ENCODE data around the gene MBD3.

The MBD3 gene

DNA sequence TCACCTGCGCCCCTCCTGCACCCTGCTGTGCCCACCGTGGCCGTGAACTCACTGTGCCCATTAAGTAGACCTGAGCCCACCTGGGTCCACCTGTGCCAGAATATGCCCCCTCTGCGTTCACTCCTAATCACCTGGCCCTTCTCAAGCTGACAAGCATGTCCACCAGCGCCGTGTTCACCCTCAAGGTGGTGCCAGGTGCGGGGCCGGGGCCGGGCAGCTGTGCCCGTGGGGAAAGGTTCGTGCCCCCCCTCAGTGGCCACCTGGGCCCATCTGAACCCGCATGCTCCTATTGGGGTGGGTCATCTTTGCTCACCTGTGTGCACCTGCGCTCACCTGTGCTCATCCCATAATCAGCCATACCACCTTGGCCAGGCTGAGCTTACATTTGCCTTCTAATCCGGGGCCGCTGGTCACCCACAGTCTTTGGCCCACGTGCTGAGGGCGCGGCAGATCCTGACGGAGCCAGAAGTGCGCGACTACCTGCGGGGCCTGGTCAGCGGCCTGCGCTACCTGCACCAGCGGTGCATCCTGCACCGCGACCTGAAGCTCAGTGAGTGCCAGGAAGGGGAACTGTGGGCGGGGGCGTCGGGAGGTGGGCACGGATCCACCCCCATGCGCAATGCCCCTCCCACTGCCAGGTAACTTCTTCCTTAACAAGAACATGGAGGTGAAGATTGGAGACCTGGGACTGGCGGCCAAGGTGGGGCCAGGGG is 66.4 kb downstream of the MBD3 start:
- peak; percentile 95 for TF ChIP-seq ZEB2 (tag by site-specific recombination; IDR thresholded peaks at IDR 0.05)
- TF ChIP-seq, protein P1, sequence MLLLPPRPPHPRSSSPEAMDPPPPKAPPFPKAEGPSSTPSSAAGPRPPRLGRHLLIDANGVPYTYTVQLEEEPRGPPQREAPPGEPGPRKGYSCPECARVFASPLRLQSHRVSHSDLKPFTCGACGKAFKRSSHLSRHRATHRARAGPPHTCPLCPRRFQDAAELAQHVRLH (tag by site-specific recombination; IDR thresholded peaks at IDR 0.05), result no peak
- TF ChIP-seq, protein P2, sequence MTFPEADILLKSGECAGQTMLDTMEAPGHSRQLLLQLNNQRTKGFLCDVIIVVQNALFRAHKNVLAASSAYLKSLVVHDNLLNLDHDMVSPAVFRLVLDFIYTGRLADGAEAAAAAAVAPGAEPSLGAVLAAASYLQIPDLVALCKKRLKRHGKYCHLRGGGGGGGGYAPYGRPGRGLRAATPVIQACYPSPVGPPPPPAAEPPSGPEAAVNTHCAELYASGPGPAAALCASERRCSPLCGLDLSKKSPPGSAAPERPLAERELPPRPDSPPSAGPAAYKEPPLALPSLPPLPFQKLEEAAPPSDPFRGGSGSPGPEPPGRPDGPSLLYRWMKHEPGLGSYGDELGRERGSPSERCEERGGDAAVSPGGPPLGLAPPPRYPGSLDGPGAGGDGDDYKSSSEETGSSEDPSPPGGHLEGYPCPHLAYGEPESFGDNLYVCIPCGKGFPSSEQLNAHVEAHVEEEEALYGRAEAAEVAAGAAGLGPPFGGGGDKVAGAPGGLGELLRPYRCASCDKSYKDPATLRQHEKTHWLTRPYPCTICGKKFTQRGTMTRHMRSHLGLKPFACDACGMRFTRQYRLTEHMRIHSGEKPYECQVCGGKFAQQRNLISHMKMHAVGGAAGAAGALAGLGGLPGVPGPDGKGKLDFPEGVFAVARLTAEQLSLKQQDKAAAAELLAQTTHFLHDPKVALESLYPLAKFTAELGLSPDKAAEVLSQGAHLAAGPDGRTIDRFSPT (tag by site-specific recombination; IDR thresholded peaks at IDR 0.05), result peak; percentile 76
- Histone ChIP-seq H3K36me3 (ENCODE audit: control insufficient read depth in 2 of 2, insufficient read depth in 1 of 2, low read length in 2 of 2) (no peaks in the 10 kb centered on the region), H3K27ac (ENCODE audit: extremely low read depth, low read depth, low read length) (no peak overlapping the region), H3K9me3 (ENCODE audit: control insufficient read depth, insufficient read depth, low read depth, low read length) (no peaks in the 10 kb centered on the region), H3K4me3 (ENCODE audit: low read depth, low read length) (no peak overlapping the region), H3K4me1 (ENCODE audit: control insufficient read depth, insufficient read depth, low read length) (no peaks in the 10 kb centered on the region)
- CTCF ChIA-PET, result no interaction called here
- POLR2A ChIA-PET, result no interaction called here

DNA sequence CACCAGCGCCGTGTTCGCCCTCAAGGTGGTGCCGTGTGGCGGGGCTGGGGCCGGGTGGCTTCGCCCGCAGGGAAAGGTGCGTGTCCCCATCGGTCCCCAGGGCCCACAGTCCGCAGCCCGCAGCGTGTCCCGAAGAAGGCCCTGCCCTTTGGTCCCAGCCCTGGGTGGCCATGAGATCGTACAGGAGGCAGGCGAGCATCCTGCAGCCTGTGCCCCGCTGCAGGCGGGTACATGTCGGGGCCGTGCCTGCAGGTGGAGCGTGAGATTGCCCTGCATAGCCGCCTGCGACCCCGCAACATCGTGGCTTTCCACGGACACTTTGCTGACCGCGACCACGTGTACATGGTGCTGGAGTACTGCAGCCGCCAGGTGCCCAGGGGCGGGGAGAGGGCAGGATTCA is 67.3 kb downstream of the MBD3 start:
- H3K9me3 ChIP-seq (ENCODE audit: control insufficient read depth, insufficient read depth, low read depth, low read length), result no peaks in the 10 kb centered on the region
- no peak overlapping the region for H3K4me3 ChIP-seq (ENCODE audit: low read depth, low read length)
- H3K4me1 ChIP-seq (ENCODE audit: control insufficient read depth, insufficient read depth, low read length), result no peaks in the 10 kb centered on the region
- no peak for TF ChIP-seq ZNF670 (tag by site-specific recombination; IDR thresholded peaks at IDR 0.05; ENCODE audit: low read depth)
- no peak for TF ChIP-seq PRDM1 (tag by site-specific recombination; IDR thresholded peaks at IDR 0.05)
- no peak for TF ChIP-seq ZIC2 (tag by site-specific recombination; IDR thresholded peaks at IDR 0.05)
- no peak for TF ChIP-seq ZNF560 (tag by site-specific recombination; IDR thresholded peaks at IDR 0.05; ENCODE audit: borderline replicate concordance)
- no peak for TF ChIP-seq ZNF521 (tag by site-specific recombination; IDR thresholded peaks at IDR 0.05)
- TF ChIP-seq, protein P2 (tag by site-specific recombination; IDR thresholded peaks at IDR 0.05), result peak; percentile 29; the same call in 1 of the 2 replicates
- no peak for TF ChIP-seq ZNF660 (tag by site-specific recombination; IDR thresholded peaks at IDR 0.05)
- H3K27ac ChIP-seq (ENCODE audit: extremely low read depth, low read depth, low read length), result no peak overlapping the region
- POLR2A ChIA-PET, result no interaction called here
- CTCF ChIA-PET, result interaction anchor here (0.8 kb wide), 1 partner anchor 501 kb away, joined by 3 read pairs; no protein-coding TSS in a partner anchor
- H3K36me3 ChIP-seq (ENCODE audit: control insufficient read depth in 2 of 2, insufficient read depth in 1 of 2, low read length in 2 of 2), result no peaks in the 10 kb centered on the region

DNA sequence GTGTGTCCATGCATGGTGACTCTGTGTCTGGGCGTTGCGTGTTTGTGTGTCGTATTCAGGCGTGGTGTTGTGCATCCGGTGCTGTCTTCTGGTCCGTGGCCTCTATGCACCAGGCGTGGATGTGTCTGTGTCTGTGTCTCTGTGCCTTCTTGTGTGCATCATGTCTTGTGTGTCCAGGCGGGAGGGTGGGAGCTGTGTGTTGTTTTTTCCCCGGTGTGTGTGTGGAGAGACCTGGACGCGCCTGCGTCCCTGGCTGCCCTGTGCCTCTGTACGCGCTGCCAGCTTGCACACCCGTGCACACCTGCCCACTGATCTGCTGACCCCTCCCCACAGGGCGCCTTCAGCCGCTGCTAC is 67.7 kb downstream of the MBD3 start:
- H3K36me3 ChIP-seq (ENCODE audit: control insufficient read depth in 2 of 2, insufficient read depth in 1 of 2, low read length in 2 of 2), result no peaks in the 10 kb centered on the region
- no peaks in the 10 kb centered on the region for H3K4me1 ChIP-seq (ENCODE audit: control insufficient read depth, insufficient read depth, low read length)
- H3K27ac ChIP-seq (ENCODE audit: extremely low read depth, low read depth, low read length), result no peak overlapping the region
- ChIA-PET CTCF (interaction anchor here (0.8 kb wide), 1 partner anchor 501 kb away, joined by 3 read pairs; no protein-coding TSS in a partner anchor), POLR2A (no interaction called here)
- no peaks in the 10 kb centered on the region for H3K9me3 ChIP-seq (ENCODE audit: control insufficient read depth, insufficient read depth, low read depth, low read length)
- 0 out of 2 replicates have a peak, but pooled peaks have one; percentile 5 for TF ChIP-seq ZNF433 (tag by site-specific recombination; IDR thresholded peaks at IDR 0.05; ENCODE audit: low read depth)
- TF ChIP-seq BCL11B (tag by site-specific recombination; IDR thresholded peaks at IDR 0.05; ENCODE audit: low read depth), result 0 out of 2 replicates have a peak, but pooled peaks have one; percentile 15
- TF ChIP-seq ZNF701 (tag by site-specific recombination; IDR thresholded peaks at IDR 0.05), result no peak; the same call in 1 of the 2 replicates
- TF ChIP-seq, protein P3, sequence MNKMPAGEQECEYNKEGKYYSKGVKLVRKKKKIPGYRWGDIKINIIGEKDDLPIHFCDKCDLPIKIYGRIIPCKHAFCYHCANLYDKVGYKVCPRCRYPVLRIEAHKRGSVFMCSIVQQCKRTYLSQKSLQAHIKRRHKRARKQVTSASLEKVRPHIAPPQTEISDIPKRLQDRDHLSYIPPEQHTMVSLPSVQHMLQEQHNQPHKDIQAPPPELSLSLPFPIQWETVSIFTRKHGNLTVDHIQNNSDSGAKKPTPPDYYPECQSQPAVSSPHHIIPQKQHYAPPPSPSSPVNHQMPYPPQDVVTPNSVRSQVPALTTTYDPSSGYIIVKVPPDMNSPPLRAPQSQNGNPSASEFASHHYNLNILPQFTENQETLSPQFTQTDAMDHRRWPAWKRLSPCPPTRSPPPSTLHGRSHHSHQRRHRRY (tag by site-specific recombination; IDR thresholded peaks at IDR 0.05), result no peak
- 0 out of 2 replicates have a peak, but pooled peaks have one; percentile 7 for TF ChIP-seq ZNF23 (tag by site-specific recombination; IDR thresholded peaks at IDR 0.05; ENCODE audit: borderline replicate concordance)
- TF ChIP-seq KLF1 (tag by site-specific recombination; IDR thresholded peaks at IDR 0.05), result peak; percentile 20; the same call in 1 of the 2 replicates
- TF ChIP-seq BCL11A (tag by site-specific recombination; IDR thresholded peaks at IDR 0.05; ENCODE audit: low read depth), result 0 out of 2 replicates have a peak, but pooled peaks have one; percentile 15
- TF ChIP-seq ZNF133 (tag by site-specific recombination; IDR thresholded peaks at IDR 0.05), result 0 out of 2 replicates have a peak, but pooled peaks have one; percentile 7
- 0 out of 2 replicates have a peak, but pooled peaks have one; percentile 41 for TF ChIP-seq ZNF747 (tag by site-specific recombination; IDR thresholded peaks at IDR 0.05)
- TF ChIP-seq, protein P4, sequence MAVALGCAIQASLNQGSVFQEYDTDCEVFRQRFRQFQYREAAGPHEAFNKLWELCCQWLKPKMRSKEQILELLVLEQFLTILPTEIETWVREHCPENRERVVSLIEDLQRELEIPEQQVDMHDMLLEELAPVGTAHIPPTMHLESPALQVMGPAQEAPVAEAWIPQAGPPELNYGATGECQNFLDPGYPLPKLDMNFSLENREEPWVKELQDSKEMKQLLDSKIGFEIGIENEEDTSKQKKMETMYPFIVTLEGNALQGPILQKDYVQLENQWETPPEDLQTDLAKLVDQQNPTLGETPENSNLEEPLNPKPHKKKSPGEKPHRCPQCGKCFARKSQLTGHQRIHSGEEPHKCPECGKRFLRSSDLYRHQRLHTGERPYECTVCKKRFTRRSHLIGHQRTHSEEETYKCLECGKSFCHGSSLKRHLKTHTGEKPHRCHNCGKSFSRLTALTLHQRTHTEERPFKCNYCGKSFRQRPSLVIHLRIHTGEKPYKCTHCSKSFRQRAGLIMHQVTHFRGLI (tag by site-specific recombination; IDR thresholded peaks at IDR 0.05), result no peak
- TF ChIP-seq ZNF239 (tag by site-specific recombination; IDR thresholded peaks at IDR 0.05), result 0 out of 2 replicates have a peak, but pooled peaks have one; percentile 5
- peak; percentile 19; the same call in 1 of the 2 replicates for TF ChIP-seq ZNF146 (tag by site-specific recombination; IDR thresholded peaks at IDR 0.05)
- no peak for TF ChIP-seq ZNF48 (tag by site-specific recombination; IDR thresholded peaks at IDR 0.05)
- peak; percentile 13; the same call in 1 of the 2 replicates for TF ChIP-seq ZBTB20 (tag by site-specific recombination; IDR thresholded peaks at IDR 0.05)
- H3K4me3 ChIP-seq (ENCODE audit: low read depth, low read length), result no peak overlapping the region

All from HEK293 (cell line).